ENCODE measurements around the gene PTPRT. TPM values are rescaled to one million over a fixed set of nuclear protein-coding genes. Genes with fewer than 3 reads are reported as not detected.

The PTPRT gene
- total RNA-seq, 1 donor from 2014 or later = 0.56 TPM

- Mint-ChIP-seq H3K27me3 (ENCODE audit: low read depth) (peaks cover 89% of the 10 kb centered on the region), H3K27ac (ENCODE audit: unreplicated experiment) (no peak overlapping the region), H3K9me3 (no peaks in the 10 kb centered on the region), H3K36me3 (ENCODE audit: low read depth) (no peaks in the 10 kb centered on the region), H3K4me3 (peak overlapping the region; percentile 27), H3K4me1 (peaks cover 14% of the 10 kb centered on the region)
- peak; percentile 99 for TF ChIP-seq CTCF (conservative IDR thresholded peaks at IDR 0.05)
- DNase-seq (ENCODE audit: low read depth, low spot score) = peak; percentile 85
Observed at GRCh38 chr20:43187476-43188233, 2.1 kb downstream of the PTPRT start.

DNA sequence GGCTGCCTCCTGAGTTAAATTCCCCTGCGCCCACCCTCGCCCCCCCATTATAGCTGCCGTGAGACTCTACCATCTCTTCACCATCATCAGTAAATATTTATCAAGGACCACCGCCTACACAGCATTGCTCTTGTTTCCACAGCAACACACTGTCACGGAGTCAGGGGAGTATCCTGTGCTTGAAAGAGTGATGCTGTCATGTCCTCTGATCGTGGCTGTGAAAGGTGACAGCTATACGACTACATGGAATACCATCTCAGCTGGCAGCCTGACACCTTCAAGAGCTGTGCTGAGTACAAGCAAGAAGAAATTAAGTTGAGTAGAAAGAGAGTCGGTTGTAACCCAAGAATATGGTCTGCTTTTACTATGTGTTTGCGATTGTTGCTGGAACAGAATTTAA, 3.4 kb downstream of the PTPRT start:
- no peaks in the 10 kb centered on the region for H3K36me3 Mint-ChIP-seq (ENCODE audit: low read depth)
- H3K27me3 Mint-ChIP-seq (ENCODE audit: low read depth) = peaks cover 82% of the 10 kb centered on the region
- no peak for TF ChIP-seq CTCF (conservative IDR thresholded peaks at IDR 0.05)
- H3K27ac Mint-ChIP-seq (ENCODE audit: unreplicated experiment) = no peak overlapping the region
- no peak for DNase-seq (ENCODE audit: low read depth, low spot score)
- peaks cover 14% of the 10 kb centered on the region for H3K4me1 Mint-ChIP-seq
- no peak overlapping the region for H3K4me3 Mint-ChIP-seq
- H3K9me3 Mint-ChIP-seq = no peaks in the 10 kb centered on the region

GRCh38 chr20:43185901-43186300, 3.8 kb downstream of the PTPRT start:
- H3K27ac Mint-ChIP-seq (ENCODE audit: unreplicated experiment) = no peak overlapping the region
- H3K4me1 Mint-ChIP-seq = peaks cover 14% of the 10 kb centered on the region
- no peak overlapping the region for H3K4me3 Mint-ChIP-seq
- H3K9me3 Mint-ChIP-seq = no peaks in the 10 kb centered on the region
- no peak for TF ChIP-seq CTCF (conservative IDR thresholded peaks at IDR 0.05)
- H3K36me3 Mint-ChIP-seq (ENCODE audit: low read depth) = no peaks in the 10 kb centered on the region
- DNase-seq (ENCODE audit: low read depth, low spot score) = no peak
- H3K27me3 Mint-ChIP-seq (ENCODE audit: low read depth) = peaks cover 80% of the 10 kb centered on the region

- TF ChIP-seq CTCF (conservative IDR thresholded peaks at IDR 0.05) = no peak
- H3K27ac Mint-ChIP-seq (ENCODE audit: unreplicated experiment) = no peak overlapping the region
- H3K36me3 Mint-ChIP-seq (ENCODE audit: low read depth) = no peaks in the 10 kb centered on the region
- no peak for DNase-seq (ENCODE audit: low read depth, low spot score)
- H3K4me3 Mint-ChIP-seq = no peak overlapping the region
- H3K4me1 Mint-ChIP-seq = peaks cover 10% of the 10 kb centered on the region
- H3K27me3 Mint-ChIP-seq (ENCODE audit: low read depth) = peaks cover 78% of the 10 kb centered on the region
- no peaks in the 10 kb centered on the region for H3K9me3 Mint-ChIP-seq
Observed at GRCh38 chr20:43183536-43184070, 6.1 kb downstream of the PTPRT start.

DNA sequence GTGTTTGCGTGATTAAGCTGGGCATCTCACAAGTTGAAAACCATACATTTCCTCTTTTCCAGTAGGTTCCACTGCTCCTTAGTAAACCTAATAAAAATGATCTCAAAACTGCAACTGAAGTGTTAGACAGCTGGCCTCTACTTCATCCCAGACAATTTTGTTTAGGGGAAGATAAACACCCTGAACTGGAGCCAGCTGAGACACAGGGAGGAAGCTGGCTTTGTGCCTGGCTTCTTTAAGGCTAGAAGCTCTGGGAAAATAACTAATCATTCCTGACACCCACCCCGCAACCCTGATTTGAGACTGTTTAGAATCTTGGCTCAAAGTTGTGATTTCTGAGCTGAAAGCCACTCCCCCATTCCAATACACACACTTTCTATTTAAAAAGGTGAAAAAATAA, 11.6 kb downstream of the PTPRT start:
- no peaks in the 10 kb centered on the region for H3K4me1 Mint-ChIP-seq
- no peak for DNase-seq (ENCODE audit: low read depth, low spot score)
- no peak for TF ChIP-seq CTCF (conservative IDR thresholded peaks at IDR 0.05)
- H3K4me3 Mint-ChIP-seq = no peak overlapping the region
- H3K27ac Mint-ChIP-seq (ENCODE audit: unreplicated experiment) = no peak overlapping the region
- H3K36me3 Mint-ChIP-seq (ENCODE audit: low read depth) = no peaks in the 10 kb centered on the region
- no peaks in the 10 kb centered on the region for H3K9me3 Mint-ChIP-seq
- peaks cover 50% of the 10 kb centered on the region for H3K27me3 Mint-ChIP-seq (ENCODE audit: low read depth)
